HG02759 (cell line): ENCODE data around the gene RBM34.
"Not testable (repeated sequence)": the region's sequence is repeated elsewhere in the genome, so short reads cannot be mapped to it uniquely, and the experiment has no call there.

ENCODE experiments used
- ATAC-seq: cut with Tn5 transposase; IDR thresholded peaks from one replicate; pipeline ENCODE4 v1.9.1; 2021; ENCODE audit warnings: mild to moderate bottlenecking, moderate library complexity; ENCODE audit not compliant: unreplicated experiment

The RBM34 gene

DNA sequence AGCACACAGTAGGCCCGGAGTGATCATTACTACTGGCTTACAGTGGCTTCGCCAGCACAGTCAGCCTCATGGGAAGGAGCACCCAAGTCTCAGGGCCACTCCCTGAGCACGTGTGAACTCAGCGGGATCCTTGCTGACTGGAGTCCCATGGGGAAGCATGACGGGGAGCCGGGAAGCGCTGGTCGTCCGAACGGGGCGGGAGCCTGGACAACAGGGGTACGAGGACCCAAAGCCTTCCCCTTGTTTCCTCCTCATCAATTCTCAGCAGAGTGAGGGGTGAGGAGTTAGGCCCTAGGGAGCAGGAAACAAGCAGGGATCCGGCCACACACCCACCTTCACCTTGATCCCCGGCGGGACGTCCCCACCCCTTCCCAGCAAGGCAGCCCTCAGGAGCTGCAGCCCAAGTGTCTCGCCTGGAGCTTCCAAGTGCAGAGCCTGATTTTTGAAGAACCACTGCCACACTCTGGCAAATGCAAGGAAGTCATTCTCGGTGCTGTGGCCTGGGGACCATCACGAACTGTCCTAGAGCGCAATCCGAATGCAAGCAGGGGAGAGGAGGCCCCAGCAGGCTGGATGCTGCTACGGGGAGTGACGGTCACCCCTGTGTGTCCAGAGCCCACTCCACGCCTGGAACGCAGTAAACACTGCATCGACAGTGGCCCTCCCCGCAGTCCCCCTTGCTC lies 67.9 kb downstream of the RBM34 start:
- no peak for ATAC-seq

- not testable (repeated sequence) for ATAC-seq
These were observed 68.6 kb downstream of the RBM34 start for GRCh38 chr1:235092415-235092814.

DNA sequence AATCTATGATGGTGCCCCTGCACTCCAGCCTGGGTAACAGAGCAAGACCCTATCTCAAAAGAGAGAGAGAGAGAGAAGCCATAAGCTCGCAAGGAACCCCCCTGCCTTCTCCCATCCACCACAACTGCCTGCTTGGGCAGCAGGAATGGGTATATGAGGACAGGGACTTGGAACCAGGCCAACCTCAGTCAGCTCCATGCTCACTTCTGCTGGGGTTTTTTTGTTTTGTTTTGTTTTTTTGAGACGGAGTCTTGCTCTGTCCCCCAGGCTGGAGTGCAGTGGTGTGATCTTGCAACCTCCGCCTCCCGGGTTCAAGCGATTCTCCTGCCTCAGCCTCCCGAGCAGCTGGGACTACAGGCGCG lies 69.0 kb downstream of the RBM34 start:
- not testable (repeated sequence) for ATAC-seq

GRCh38 chr1:235091319-235092044 lies 69.6 kb downstream of the RBM34 start:
- not testable (repeated sequence) for ATAC-seq

- no peak for ATAC-seq
These were observed 70.5 kb downstream of the RBM34 start for GRCh38 chr1:235090406-235091069.

DNA sequence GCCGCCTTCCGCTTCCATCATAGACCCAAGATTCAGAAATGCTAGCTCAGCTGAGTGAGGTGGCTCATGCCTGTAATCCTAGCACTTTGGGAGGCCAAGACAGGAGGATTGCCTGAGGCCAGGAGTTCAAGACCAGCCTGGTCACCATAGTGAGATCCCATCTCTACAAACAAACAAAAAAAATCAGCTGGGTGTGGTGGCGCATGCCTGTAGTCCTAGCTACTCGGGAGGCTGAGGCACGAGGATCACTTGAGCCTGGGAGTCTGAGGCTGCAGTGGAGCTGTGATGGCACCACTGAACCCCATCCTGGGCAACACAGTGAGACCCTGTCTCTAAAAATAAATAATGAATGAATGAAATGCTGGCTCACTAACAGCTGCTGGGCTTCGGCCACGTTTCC lies 72.1 kb downstream of the RBM34 start:
- ATAC-seq = no peak

DNA sequence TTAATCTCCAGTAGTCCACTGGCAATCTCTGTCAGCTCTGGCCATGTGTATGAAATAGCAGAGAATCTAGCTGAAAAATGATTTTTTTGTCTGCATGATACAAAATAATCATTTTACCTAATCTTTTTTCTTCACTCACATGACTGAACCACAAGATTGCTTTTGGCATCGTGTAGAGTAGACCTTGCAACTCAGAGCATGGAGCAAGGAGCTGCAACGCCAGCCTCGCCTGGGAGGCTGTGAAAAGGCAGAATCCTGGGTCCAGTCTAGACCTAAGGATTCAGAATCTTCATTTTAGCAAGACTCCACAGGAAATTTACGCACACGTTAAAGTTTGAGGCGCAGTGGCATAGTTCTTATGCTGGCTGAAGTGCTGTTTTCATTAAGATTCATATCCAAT lies 72.6 kb downstream of the RBM34 start:
- no peak for ATAC-seq

- ATAC-seq = no peak
These were observed 73.1 kb downstream of the RBM34 start for GRCh38 chr1:235087906-235088305.

- ATAC-seq = not testable (repeated sequence)
These were observed 75.5 kb downstream of the RBM34 start for GRCh38 chr1:235085411-235086117.
